ENCODE data around the gene DSCAML1. TPM values are rescaled to one million over a fixed set of nuclear protein-coding genes. Genes with fewer than 3 reads are reported as not detected.
A peak's percentile ranks its signal among the peaks of the same experiment; 100 is the strongest.

The DSCAML1 gene
- total and polyA plus RNA-seq, 10 of the 15 experiments (the other 5 are each of a cell fraction or from before 2014, with no cell fraction given): 0.03 to 0.18 (median 0.06) TPM; not detected in 1

DNA sequence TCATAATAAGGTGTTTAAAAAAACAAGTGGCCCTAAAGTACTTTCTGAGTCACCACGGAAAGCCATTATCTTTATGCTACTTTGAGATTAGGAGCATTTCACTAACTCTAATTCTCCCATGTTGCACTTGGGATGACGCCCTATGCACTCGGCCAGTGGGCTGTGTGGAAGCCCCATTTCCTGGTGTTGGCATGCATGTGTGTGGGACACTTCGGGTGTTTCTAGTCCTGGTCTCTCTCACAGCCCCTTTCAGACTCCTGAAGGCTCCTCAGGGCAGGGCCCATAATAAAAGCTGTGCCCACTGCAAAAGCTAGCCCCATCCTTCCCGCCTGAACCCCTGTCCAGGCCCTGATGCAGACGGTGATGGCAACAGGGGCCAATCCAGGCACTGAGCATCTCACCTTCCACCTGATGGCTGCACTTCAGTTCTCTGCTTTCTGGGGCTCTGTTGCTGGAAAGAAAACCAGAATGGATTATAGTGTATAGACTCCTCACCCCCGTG, 42.4 kb upstream of the DSCAML1 start (continued):
- TF ChIP-seq, protein P1, sequence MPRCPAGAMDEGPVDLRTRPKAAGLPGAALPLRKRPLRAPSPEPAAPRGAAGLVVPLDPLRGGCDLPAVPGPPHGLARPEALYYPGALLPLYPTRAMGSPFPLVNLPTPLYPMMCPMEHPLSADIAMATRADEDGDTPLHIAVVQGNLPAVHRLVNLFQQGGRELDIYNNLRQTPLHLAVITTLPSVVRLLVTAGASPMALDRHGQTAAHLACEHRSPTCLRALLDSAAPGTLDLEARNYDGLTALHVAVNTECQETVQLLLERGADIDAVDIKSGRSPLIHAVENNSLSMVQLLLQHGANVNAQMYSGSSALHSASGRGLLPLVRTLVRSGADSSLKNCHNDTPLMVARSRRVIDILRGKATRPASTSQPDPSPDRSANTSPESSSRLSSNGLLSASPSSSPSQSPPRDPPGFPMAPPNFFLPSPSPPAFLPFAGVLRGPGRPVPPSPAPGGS (IDR thresholded peaks at IDR 0.05; ENCODE audit: borderline replicate concordance, insufficient read depth, low read depth, low read length, poor library complexity, severe bottlenecking): no peak

DNA sequence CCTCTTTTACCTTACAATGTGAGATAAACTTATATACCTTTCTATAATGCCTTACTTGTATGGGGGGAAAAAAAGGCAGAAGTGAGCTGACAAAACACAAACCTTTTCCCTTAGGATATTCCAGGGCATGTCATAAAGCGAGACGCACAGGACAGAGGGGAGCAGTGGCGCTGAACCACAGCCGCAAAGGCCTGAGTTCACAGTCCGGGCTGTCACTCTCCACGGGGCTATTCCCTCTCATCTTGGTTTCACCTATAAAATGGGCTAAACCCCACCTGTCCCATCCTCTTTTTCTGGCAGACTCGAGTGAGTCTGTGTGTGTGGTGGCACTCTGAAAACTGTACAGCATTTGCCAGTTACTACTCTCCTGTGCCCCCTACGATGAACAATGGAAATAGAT, 41.9 kb upstream of the DSCAML1 start:
- no peaks in the 10 kb centered on the region; the same call in 1 of the 2 replicates for H3K4me1 ChIP-seq (ENCODE audit: control insufficient read depth, insufficient read depth, low read length)
- H3K79me2 ChIP-seq (ENCODE audit: control insufficient read depth, insufficient read depth, low read length): no peaks in the 10 kb centered on the region
- in situ Hi-C loops (cut with MboI): no loop called here
- intact Hi-C loops (cut with micrococcal nuclease; ENCODE audit: unreplicated experiment): no loop called here
- POLR2A ChIA-PET: no interaction called here
- H3K9me3 ChIP-seq (replicated peaks; ENCODE audit: control insufficient read depth, insufficient read depth, low read length): no peaks in the 10 kb centered on the region
- no TSS peak for BruUV-seq (replicated peaks)
- no peak for FAIRE-seq
- no peak overlapping the region for H3K9ac ChIP-seq (ENCODE audit: control insufficient read depth, insufficient read depth, low read length)
- CTCF ChIA-PET: interaction anchor here (1.3 kb wide), 1 partner anchor 107 kb away, joined by 7 read pairs; no protein-coding TSS in a partner anchor
- no peak overlapping the region for H2AFZ ChIP-seq (ENCODE audit: control insufficient read depth, low read depth, low read length)
- H3K27ac ChIP-seq (ENCODE audit: control insufficient read depth, insufficient read depth): no peak overlapping the region
- SMC1A ChIA-PET (ENCODE audit: uncharacterized antibody, unreplicated experiment): interaction anchor here (0.6 to 1.1 kb wide), 4 partner anchors 32 to 214 kb away, joined by 3 to 4 read pairs (median 4); no protein-coding TSS in a partner anchor
- WGBS (ENCODE audit: insufficient coverage, insufficient replicate concordance, low lambda C conversion rate, missing lambda C conversion rate): 33% methylated on average over 8 of the region's 8 CpGs
- H3K36me3 ChIP-seq (ENCODE audit: control insufficient read depth in 2 of 2, insufficient read depth in 2 of 2, low read length in 1 of 2): no peaks in the 10 kb centered on the region
- H3K4me2 ChIP-seq (ENCODE audit: control insufficient read depth, insufficient read depth): no peak overlapping the region
- RAD21 ChIA-PET (ENCODE audit: unreplicated experiment): no interaction called here
- H3K4me3 ChIP-seq: no peak overlapping the region
- TF ChIP-seq YY1 (IDR thresholded peaks at IDR 0.05; ENCODE audit: low read depth, low read length): no peak
- no peak for TF ChIP-seq HDGF (IDR thresholded peaks at IDR 0.05)
- no peak for TF ChIP-seq MEF2A (IDR thresholded peaks at IDR 0.05; ENCODE audit: insufficient read depth, low read depth, low read length)
- no peak for TF ChIP-seq FOS (IDR thresholded peaks at IDR 0.05; ENCODE audit: borderline replicate concordance, extremely low read depth, insufficient read length)
- TF ChIP-seq NFXL1 (IDR thresholded peaks at IDR 0.05; ENCODE audit: borderline replicate concordance): no peak
- TF ChIP-seq CEBPB (IDR thresholded peaks at IDR 0.05; ENCODE audit: borderline replicate concordance in 1 of 2, low read depth in 2 of 2, low read length in 2 of 2): no peak
- TF ChIP-seq LARP7 (IDR thresholded peaks at IDR 0.05): no peak
- no peak for TF ChIP-seq ZNF24 (IDR thresholded peaks at IDR 0.05)
- TF ChIP-seq, protein P2, sequence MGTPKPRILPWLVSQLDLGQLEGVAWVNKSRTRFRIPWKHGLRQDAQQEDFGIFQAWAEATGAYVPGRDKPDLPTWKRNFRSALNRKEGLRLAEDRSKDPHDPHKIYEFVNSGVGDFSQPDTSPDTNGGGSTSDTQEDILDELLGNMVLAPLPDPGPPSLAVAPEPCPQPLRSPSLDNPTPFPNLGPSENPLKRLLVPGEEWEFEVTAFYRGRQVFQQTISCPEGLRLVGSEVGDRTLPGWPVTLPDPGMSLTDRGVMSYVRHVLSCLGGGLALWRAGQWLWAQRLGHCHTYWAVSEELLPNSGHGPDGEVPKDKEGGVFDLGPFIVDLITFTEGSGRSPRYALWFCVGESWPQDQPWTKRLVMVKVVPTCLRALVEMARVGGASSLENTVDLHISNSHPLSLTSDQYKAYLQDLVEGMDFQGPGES (IDR thresholded peaks at IDR 0.05): no peak
- no peak for TF ChIP-seq ZNF384 (IDR thresholded peaks at IDR 0.05; ENCODE audit: borderline replicate concordance, low read depth, low read length)
- TF ChIP-seq MYB (IDR thresholded peaks at IDR 0.05; ENCODE audit: borderline replicate concordance, low read depth, low read length): no peak
- ATAC-seq: peak; percentile 8; the same call in 1 of the 3 replicates
- peaks cover 0 to 7% of the 10 kb centered on the region in 2 experiments; a peak in 1 of 4 replicates for H3K27me3 ChIP-seq (replicated peaks in 1 of 2; ENCODE audit: control insufficient read depth in 2 of 2, insufficient read depth in 2 of 2, low read length in 1 of 2)
- no peak for DNase-seq (ENCODE audit: low read depth, low spot score)
- no peaks in the 10 kb centered on the region for H4K20me1 ChIP-seq (ENCODE audit: control insufficient read depth, insufficient read depth)

Measured in GM12878 (cell line).